Transverse colon (tissue), 4 donors: Measurements from ENCODE around the gene NKD1. TPM values are rescaled to one million over a fixed set of nuclear protein-coding genes. Genes with fewer than 3 reads are reported as not detected.

ENCODE experiments used
- DNase-seq: peaks from one replicate; pipeline ENCODE4 v3.0.0-alpha.2; 2019
- H3K27ac ChIP-seq, 4 donors: fragments of 200-600 bp; sonication (generic); 2 replicates each; pipeline ENCODE4 v1.5.1; 2016 to 2018; ENCODE audit warnings: inconsistent platforms in 4 of 4
- H3K27me3 ChIP-seq: fragments of 200-600 bp; sonication (generic); 2 replicates; pipeline ENCODE4 v1.5.1; 2017; ENCODE audit warnings: inconsistent platforms
- H3K36me3 ChIP-seq, 4 donors: fragments of 200-600 bp; sonication (generic); 2 replicates each; pipeline ENCODE4 v1.5.1; 2017 to 2019; ENCODE audit warnings: inconsistent platforms in 4 of 4
- H3K4me1 ChIP-seq, 4 donors: fragments of 200-600 bp; sonication (generic); 2 replicates each; pipeline ENCODE4 v1.5.1; 2017 to 2020; ENCODE audit warnings: inconsistent platforms in 4 of 4
- H3K4me3 ChIP-seq, 4 donors: fragments of 200-600 bp; sonication (generic); 1 replicate in 1 of 4; 2 replicates in 3 of 4; pipeline versions ENCODE4 v1.5.1 to v1.6.1; 2017 to 2019; ENCODE audit warnings: inconsistent platforms in 4 of 4
- H3K9me3 ChIP-seq, 2 donors: fragments of 200-600 bp; sonication (generic); 2 replicates each; pipeline ENCODE4 v1.5.1; 2017 to 2019; ENCODE audit warnings: inconsistent platforms in 2 of 2
- EP300 ChIP-seq: sonication (generic); formaldehyde crosslinking; IDR thresholded peaks from one replicate; pipeline ENCODE4 v1.6.1; 2017; ENCODE audit warnings: antibody characterized with exemption, low read depth
- POLR2A ChIP-seq: fragments of 450-650 bp; IDR thresholded peaks from one replicate; pipeline ENCODE4 v1.6.1; 2016; ENCODE audit warnings: antibody characterized with exemption, mild to moderate bottlenecking, moderate library complexity
- POLR2AphosphoS5 ChIP-seq, 3 donors: sonication (generic); formaldehyde crosslinking; IDR thresholded peaks; one replicate each; pipeline ENCODE4 v1.6.1; 2016; ENCODE audit warnings: antibody characterized with exemption in 3 of 3
- WGBS, 2 donors: methylation state at CpG; one replicate each; pipeline ENCODE4 v1.1.5; 2018; ENCODE audit warnings: low coverage in 1 of 2; 5-methylcytosine and 5-hydroxymethylcytosine counted together
- in situ Hi-C, 4 donors: fragments of 200-750 bp; cut with MboI; loops; one replicate each; pipeline versions ENCODE4 v1.15.0 to v1.15.1; 2017; ENCODE audit warnings: low sequenced_read_pairs in 3 of 4, low pct_ligation_motif_present in 1 of 4, low pct_unique_long_range_greater_than_20kb in 1 of 4
- intact Hi-C: fragments of 100-400 bp; cut with DNase I; formaldehyde crosslinking; loops from one replicate; pipeline ENCODE4 v1.15.1; 2023; ENCODE audit warnings: low total_unique reads
- total RNA-seq, 4 donors: library from RNA; depleted of rRNA; stranded (reverse); fragments of >200 nt; gene quantifications; one replicate each; pipeline ENCODE4 v1.1.0, GENCODE V29; 2016
- TF ChIP-seq, protein P1 (sequence below), 5 experiments: fragments of 200-600 bp in 3 of 5; fragments of 450-650 bp in 2 of 5; sonication (generic) in 3 of 5; IDR thresholded peaks; 1 replicate in 2 of 5; 2 replicates in 3 of 5; pipeline ENCODE4 v1.5.1; 2016 to 2017; ENCODE audit warnings: antibody characterized with exemption in 5 of 5, inconsistent platforms in 3 of 5, mild to moderate bottlenecking in 2 of 5, moderate library complexity in 1 of 5

NKD1 gene
- total RNA-seq, 4 donors from 2014 or later, result 1.7 to 98.1 (median 2.5) TPM

DNA sequence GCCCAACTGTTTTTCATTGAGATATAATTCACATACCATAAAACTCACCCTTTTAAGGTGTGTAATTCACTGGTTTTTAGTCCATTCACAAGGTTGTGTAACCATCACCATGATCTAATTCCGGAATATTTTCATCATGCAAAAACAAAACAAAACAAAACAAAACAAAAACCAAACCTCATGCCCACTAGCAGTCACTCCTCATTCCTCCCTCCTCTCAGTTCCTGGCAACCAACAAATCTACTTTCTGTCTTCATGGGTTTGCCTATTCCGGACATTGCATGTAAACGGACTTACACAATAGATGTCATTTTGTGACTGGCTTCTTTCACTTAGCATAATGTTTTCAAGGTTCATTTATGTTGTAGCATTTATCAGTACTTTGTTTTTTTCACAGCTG lies 140.7 kb downstream of the NKD1 start:
- no peaks in the 10 kb centered on the region for H3K36me3 ChIP-seq
- no peak overlapping the region for H3K27ac ChIP-seq
- no peak for TF ChIP-seq EP300
- TF ChIP-seq, protein P1, sequence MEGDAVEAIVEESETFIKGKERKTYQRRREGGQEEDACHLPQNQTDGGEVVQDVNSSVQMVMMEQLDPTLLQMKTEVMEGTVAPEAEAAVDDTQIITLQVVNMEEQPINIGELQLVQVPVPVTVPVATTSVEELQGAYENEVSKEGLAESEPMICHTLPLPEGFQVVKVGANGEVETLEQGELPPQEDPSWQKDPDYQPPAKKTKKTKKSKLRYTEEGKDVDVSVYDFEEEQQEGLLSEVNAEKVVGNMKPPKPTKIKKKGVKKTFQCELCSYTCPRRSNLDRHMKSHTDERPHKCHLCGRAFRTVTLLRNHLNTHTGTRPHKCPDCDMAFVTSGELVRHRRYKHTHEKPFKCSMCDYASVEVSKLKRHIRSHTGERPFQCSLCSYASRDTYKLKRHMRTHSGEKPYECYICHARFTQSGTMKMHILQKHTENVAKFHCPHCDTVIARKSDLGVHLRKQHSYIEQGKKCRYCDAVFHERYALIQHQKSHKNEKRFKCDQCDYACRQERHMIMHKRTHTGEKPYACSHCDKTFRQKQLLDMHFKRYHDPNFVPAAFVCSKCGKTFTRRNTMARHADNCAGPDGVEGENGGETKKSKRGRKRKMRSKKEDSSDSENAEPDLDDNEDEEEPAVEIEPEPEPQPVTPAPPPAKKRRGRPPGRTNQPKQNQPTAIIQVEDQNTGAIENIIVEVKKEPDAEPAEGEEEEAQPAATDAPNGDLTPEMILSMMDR (IDR thresholded peaks at IDR 0.05), result no peak
- H3K4me1 ChIP-seq, result peaks cover 0 to 11% (median 4%) of the 10 kb centered on the region in 4 donors
- in situ Hi-C loops, result no loop called here
- no peak for DNase-seq
- H3K4me3 ChIP-seq, result no peak overlapping the region
- WGBS, 2 donors, result 50 to 66% methylated on average over 3 of the region's 3 CpGs
- no peaks in the 10 kb centered on the region for H3K9me3 ChIP-seq
- H3K27me3 ChIP-seq, result no peaks in the 10 kb centered on the region
- intact Hi-C loops, result no loop called here

DNA sequence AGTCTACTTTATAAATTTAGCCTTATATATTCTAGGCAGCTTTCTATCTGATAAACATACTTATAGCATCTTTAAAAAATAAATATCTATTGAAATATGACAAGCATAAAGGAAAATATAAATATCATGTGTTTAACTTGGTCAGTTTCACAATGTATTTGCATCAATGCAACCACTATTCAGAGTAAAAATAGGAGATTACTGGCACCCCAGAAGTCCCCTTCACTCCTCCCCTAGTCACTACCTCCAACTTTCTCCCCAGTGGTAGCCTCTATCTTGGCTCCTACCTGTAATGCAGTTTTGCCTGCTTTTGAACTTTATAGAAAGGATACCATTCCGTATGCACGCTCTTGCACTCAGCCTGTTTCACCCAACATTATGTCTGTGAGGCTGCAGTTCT lies 142.0 kb downstream of the NKD1 start:
- no peak for DNase-seq
- H3K4me1 ChIP-seq, result peaks cover 0 to 6% (median 4%) of the 10 kb centered on the region in 4 donors
- no peaks in the 10 kb centered on the region for H3K9me3 ChIP-seq
- no peaks in the 10 kb centered on the region for H3K36me3 ChIP-seq
- in situ Hi-C loops (no loop called here), intact Hi-C loops (no loop called here)
- WGBS, 2 donors, result 94 to 98% methylated on average over 2 of the region's 2 CpGs
- TF ChIP-seq EP300, result no peak
- TF ChIP-seq POLR2A, result no peak
- TF ChIP-seq, protein P1 (IDR thresholded peaks at IDR 0.05), result no peak
- no peak for TF ChIP-seq POLR2AphosphoS5 (IDR thresholded peaks at IDR 0.05)
- H3K27ac ChIP-seq, result no peak overlapping the region
- H3K27me3 ChIP-seq, result no peaks in the 10 kb centered on the region
- no peak overlapping the region for H3K4me3 ChIP-seq

DNA sequence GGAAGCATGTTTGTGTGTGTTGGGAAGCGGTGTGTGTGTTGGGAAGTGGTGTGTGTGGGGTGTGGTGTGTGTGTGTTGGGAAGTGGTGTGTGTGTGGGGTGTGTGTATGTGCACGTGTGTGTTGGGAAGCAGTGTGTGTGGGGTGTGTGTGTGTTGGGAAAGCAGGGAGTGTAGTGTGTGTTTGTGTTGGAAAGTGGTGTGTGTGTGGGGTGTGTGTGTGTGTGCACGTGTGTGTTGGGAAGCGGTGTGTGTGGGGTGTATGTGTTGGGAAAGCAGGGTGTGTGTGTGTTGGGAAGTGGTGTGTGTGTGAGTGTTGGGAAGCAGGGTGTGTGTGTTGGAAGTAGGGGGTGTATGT lies 144.4 kb downstream of the NKD1 start:
- intact Hi-C loops, result no loop called here
- no peaks in the 10 kb centered on the region for H3K27me3 ChIP-seq
- DNase-seq, result no peak
- no peaks in the 10 kb centered on the region for H3K9me3 ChIP-seq
- TF ChIP-seq POLR2A (no peak), POLR2AphosphoS5 (IDR thresholded peaks at IDR 0.05) (no peak), EP300 (no peak)
- TF ChIP-seq, protein P1 (IDR thresholded peaks at IDR 0.05), result no peak
- WGBS, 2 donors, result 81% methylated on average over 4 of the region's 4 CpGs
- H3K4me3 ChIP-seq, result no peak overlapping the region
- H3K4me1 ChIP-seq, result peaks cover 10 to 26% (median 20%) of the 10 kb centered on the region in 4 donors
- no peaks in the 10 kb centered on the region for H3K36me3 ChIP-seq
- H3K27ac ChIP-seq, result no peak overlapping the region
- in situ Hi-C loops, result no loop called here

DNA sequence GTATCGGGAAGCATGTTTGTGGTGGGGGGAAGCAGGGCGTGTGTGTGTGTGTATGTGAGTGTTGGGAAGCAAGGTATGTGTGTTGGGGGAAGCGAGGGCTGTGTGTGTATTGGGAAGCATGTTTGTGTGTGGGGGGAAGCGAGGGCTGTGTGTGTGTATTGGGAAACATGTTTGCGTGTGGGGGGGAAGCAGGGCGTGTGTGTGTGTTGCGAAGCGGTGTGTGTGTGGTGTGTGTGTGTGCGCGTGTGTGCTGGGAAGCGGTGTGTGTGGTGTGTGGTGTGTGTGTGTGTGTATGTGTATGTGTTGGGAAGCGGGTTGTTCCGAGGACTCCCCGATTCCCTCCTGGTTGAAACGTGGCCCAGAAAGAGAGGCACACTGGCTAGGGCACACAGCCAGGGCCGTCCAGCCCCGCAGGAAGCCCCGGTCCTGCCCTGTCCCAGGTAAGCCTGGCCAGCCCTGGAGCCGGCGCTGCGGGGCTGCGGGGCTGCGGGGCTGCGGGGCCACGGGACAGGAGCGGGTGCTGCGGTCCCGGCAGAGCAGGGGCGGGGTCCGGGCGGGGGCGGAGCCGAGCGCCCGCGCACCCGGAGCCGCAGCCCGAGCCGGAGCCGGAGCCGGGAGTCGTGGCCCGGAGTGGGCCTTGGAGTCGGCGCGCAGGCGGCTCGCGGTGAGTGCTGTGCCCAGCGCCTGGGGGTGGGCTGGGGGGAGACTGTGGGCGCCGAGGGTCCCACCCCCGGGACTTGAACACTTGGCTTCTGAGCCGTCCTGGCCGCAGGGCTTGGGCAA lies 145.0 kb downstream of the NKD1 start, which contains the start of gene NOD2:
Gene NOD2, plus strand, starts transcription at position 608 of the 783 bp plus-strand sequence. CDS start 5,890 bp downstream, outside the sequence.
- Histone ChIP-seq H3K27me3 (no peaks in the 10 kb centered on the region), H3K4me3 (peak within 1 kb of the TSS; percentile 1 to 52 (median 33)), H3K36me3 (no peaks in the 10 kb centered on the region), H3K27ac (peak within 1 kb of the TSS; percentile 4 to 45 (median 22)), H3K9me3 (no peaks in the 10 kb centered on the region), H3K4me1 (peaks cover 11 to 29% (median 21%) of the 10 kb centered on the region in 4 donors)
- in situ Hi-C loops, result no loop called here
- no peak for DNase-seq
- intact Hi-C loops, result no loop called here
- 34 to 57% methylated on average over 3 to 23 of the region's 56 CpGs for WGBS, 2 donors
- no peak for TF ChIP-seq EP300
- TF ChIP-seq, protein P1 (IDR thresholded peaks at IDR 0.05), result no peak
- TF ChIP-seq POLR2AphosphoS5 (IDR thresholded peaks at IDR 0.05), result no peak
- TF ChIP-seq POLR2A, result no peak
